B cell (primary cell): ENCODE data around the gene SPOCD1. TPM values are rescaled to one million over a fixed set of nuclear protein-coding genes. Genes with fewer than 3 reads are reported as not detected.
"Not testable (repeated sequence)": the region's sequence is repeated elsewhere in the genome, so short reads cannot be mapped to it uniquely, and the experiment has no call there.

Experiments used
- ATAC-seq: fragments of 200-7000 bp; cut with Tn5 transposase; one replicate; pipeline ENCODE4 v1.10.0; 2021; ENCODE audit warnings: low read depth, mild to moderate bottlenecking, moderate number of reproducible peaks, moderate library complexity
- CTCF ChIA-PET: fragments of 350-600 bp; sonication (Branson Sonifier 250); formaldehyde crosslinking; loops from one replicate; lab custom pipeline; 2021; ENCODE audit warnings: antibody characterized with exemption, inconsistent platforms; lab: Charles Lee
- POLR2A ChIA-PET: fragments of 350-600 bp; sonication (Branson Sonifier 250); formaldehyde crosslinking; loops from one replicate; lab custom pipeline; 2021; ENCODE audit warnings: antibody characterized with exemption; lab: Charles Lee
- DNase-seq: peaks from one replicate; pipeline ENCODE4 v3.0.0; 2013
- H2AFZ ChIP-seq: 2 replicates; pipeline ENCODE4 v1.6.1; 2012; ENCODE audit warnings: mild to moderate bottlenecking, low read depth, low read length; ENCODE audit not compliant: insufficient read depth, poor library complexity, severe bottlenecking
- H3K27ac ChIP-seq, 2 donors: 1 replicate in 1 of 2; 2 replicates in 1 of 2; pipeline ENCODE4 v1.5.1; 2012 to 2013; ENCODE audit warnings: low read length in 2 of 2, mild to moderate bottlenecking in 2 of 2, moderate library complexity in 1 of 2
- H3K27me3 ChIP-seq, 4 experiments: fragments of 200-600 bp in 1 of 4; sonication (generic) in 1 of 4; replicated peaks in 1 of 4; 1 replicate in 2 of 4; 2 replicates in 2 of 4; pipeline versions ENCODE4 v1.6.1 to v1.7.0; 2013 to 2016; ENCODE audit warnings: low read length in 3 of 4, mild to moderate bottlenecking in 2 of 4, mixed read lengths in 1 of 4, moderate library complexity in 1 of 4; ENCODE audit not compliant: insufficient read depth in 4 of 4, control insufficient read depth in 3 of 4; ENCODE audit errors: control extremely low read depth in 1 of 4
- H3K36me3 ChIP-seq, 2 experiments: replicated peaks in 1 of 2; 1 replicate in 1 of 2; 2 replicates in 1 of 2; pipeline versions ENCODE4 v1.6.1 to v1.7.1; 2013; ENCODE audit warnings: low read length in 1 of 2; ENCODE audit not compliant: insufficient read depth in 2 of 2, control insufficient read depth in 1 of 2; ENCODE audit errors: control extremely low read depth in 1 of 2, extremely low read depth in 1 of 2
- H3K4me1 ChIP-seq, 2 donors: fragments of 200-600 bp in 1 of 2; sonication (generic) in 1 of 2; 1 replicate in 1 of 2; 2 replicates in 1 of 2; pipeline versions ENCODE4 v1.5.1 to v1.6.1; 2013 to 2017; ENCODE audit warnings: low read length in 2 of 2; ENCODE audit not compliant: control insufficient read depth in 2 of 2, insufficient read depth in 2 of 2
- H3K4me2 ChIP-seq: replicated peaks from 2 replicates; pipeline ENCODE3; 2012; ENCODE audit warnings: mild to moderate bottlenecking, low read depth, low read length; ENCODE audit not compliant: poor library complexity, severe bottlenecking
- H3K4me3 ChIP-seq, 5 experiments: fragments of 200-600 bp in 1 of 5; sonication (generic) in 1 of 5; 1 replicate in 3 of 5; 2 replicates in 2 of 5; pipeline versions ENCODE4 v1.5.1 to v1.7.0; 2011 to 2016; ENCODE audit warnings: low read length in 4 of 5, mild to moderate bottlenecking in 4 of 5, low read depth in 2 of 5, control low read depth in 1 of 5, moderate library complexity in 1 of 5; ENCODE audit not compliant: insufficient read depth in 1 of 5; ENCODE audit errors: control extremely low read depth in 1 of 5, extremely low read depth in 1 of 5
- H3K79me2 ChIP-seq: fragments of 200-600 bp; sonication (generic); one replicate; pipeline ENCODE4 v1.6.0; 2016; ENCODE audit warnings: low read length; ENCODE audit not compliant: control insufficient read depth, insufficient read depth
- H3K9ac ChIP-seq: fragments of 200-600 bp; sonication (generic); 2 replicates; pipeline ENCODE4 v1.6.1; 2017; ENCODE audit warnings: mild to moderate bottlenecking, low read length, moderate library complexity
- H3K9me3 ChIP-seq, 3 donors: one replicate each; pipeline versions ENCODE4 v1.6.1 to v1.7.1; 2013; ENCODE audit warnings: low read length in 2 of 3; ENCODE audit not compliant: control insufficient read depth in 2 of 3, insufficient read depth in 1 of 3; ENCODE audit errors: control extremely low read depth in 1 of 3
- H4K20me1 ChIP-seq: 2 replicates; pipeline ENCODE4 v1.6.0; 2012; ENCODE audit warnings: mild to moderate bottlenecking, low read length; ENCODE audit not compliant: insufficient read depth, control insufficient read depth, poor library complexity, severe bottlenecking
- H3K27ac Mint-ChIP-seq: one replicate; pipeline ENCODE4 v1.8.0; 2021; ENCODE audit warnings: mixed read lengths
- H3K27me3 Mint-ChIP-seq: one replicate; pipeline ENCODE4 v1.8.0; 2021; ENCODE audit warnings: mixed read lengths
- H3K4me1 Mint-ChIP-seq: one replicate; pipeline ENCODE4 v1.8.0; 2021; ENCODE audit warnings: mixed read lengths
- H3K4me3 Mint-ChIP-seq: one replicate; pipeline ENCODE4 v1.8.0; 2021; ENCODE audit warnings: mixed read lengths
- H3K9me3 Mint-ChIP-seq: one replicate; pipeline ENCODE4 v1.8.0; 2022; ENCODE audit warnings: mixed read lengths; ENCODE audit not compliant: insufficient read depth
- CTCF ChIP-seq: fragments of 200-600 bp; IDR thresholded peaks from one replicate; pipeline ENCODE4 v1.8.0; 2022; ENCODE audit warnings: antibody characterized with exemption, mild to moderate bottlenecking
- WGBS: methylation state at CpG from one replicate; pipeline ENCODE4 v1.1.5; 2013; ENCODE audit warnings: missing lambda C conversion rate; ENCODE audit not compliant: insufficient coverage; 5-methylcytosine and 5-hydroxymethylcytosine counted together
- intact Hi-C: fragments of 100-400 bp; cut with micrococcal nuclease; formaldehyde crosslinking; loops from one replicate; pipeline ENCODE4 v1.10.0; 2022
- polyA plus RNA-seq: library from polyadenylated mRNA; depleted of rRNA; stranded (reverse); fragments of >200 nt; gene quantifications from 2 replicates; pipeline ENCODE4 v1.2.3, GENCODE V29; 2012
- total RNA-seq, 2 donors: library from RNA; stranded (reverse); fragments of 120-200 nt in 1 of 2; gene quantifications; 1 replicate in 1 of 2; 2 replicates in 1 of 2; pipeline versions ENCODE4 v1.2.3 to v1.2.4, GENCODE V29; 2013 to 2022

Gene SPOCD1
- total and polyA plus RNA-seq, 2 donors (not counting 1 experiment from before 2014, with no cell fraction given) = not detected

DNA sequence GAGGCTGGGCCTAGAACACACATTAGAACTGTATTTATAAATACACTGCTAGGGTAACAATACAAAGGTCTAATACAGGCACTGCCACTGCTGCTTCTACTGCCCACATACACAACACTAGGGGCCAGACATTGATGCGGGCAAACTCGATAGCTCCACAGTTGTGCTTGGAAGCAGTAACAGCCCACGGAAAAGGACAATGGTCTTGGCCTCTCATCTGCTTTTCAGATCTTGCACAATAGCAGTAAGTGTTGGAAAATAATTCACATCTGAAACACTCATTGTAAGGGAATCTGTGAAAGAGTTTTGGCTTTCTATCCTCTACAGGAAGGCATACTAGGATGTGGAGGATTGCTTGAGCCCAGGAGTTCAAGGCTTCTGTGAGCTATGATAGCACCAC is 6.9 kb upstream of the SPOCD1 start:
- Histone ChIP-seq H3K4me3 (no peak overlapping the region), H4K20me1 (no peaks in the 10 kb centered on the region), H3K9ac (no peak overlapping the region), H2AFZ (no peak overlapping the region), H3K27ac (no peak overlapping the region), H3K36me3 (no peaks in the 10 kb centered on the region), H3K79me2 (no peaks in the 10 kb centered on the region), H3K9me3 (peaks cover 0 to 4% (median 0%) of the 10 kb centered on the region in 3 donors), H3K4me2 (no peak overlapping the region), H3K4me1 (peaks cover 16 to 17% of the 10 kb centered on the region in 2 donors), H3K27me3 (no peaks in the 10 kb centered on the region)
- Mint-ChIP-seq H3K4me1 (peaks cover 18% of the 10 kb centered on the region), H3K4me3 (no peak overlapping the region), H3K27ac (no peak overlapping the region), H3K9me3 (no peaks in the 10 kb centered on the region), H3K27me3 (no peaks in the 10 kb centered on the region)
- ChIA-PET CTCF (interaction anchor here (0.7 to 2.6 kb wide), 5 partner anchors 9 to 141 kb away, joined by 3 to 7 read pairs (median 3); no protein-coding TSS in a partner anchor), POLR2A (no interaction called here)
- 100% methylated on average over 2 of the region's 3 CpGs for WGBS
- DNase-seq (no peak), ATAC-seq (no peak)
- intact Hi-C loops = loop anchor here (10.0 kb wide), 1 partner anchor 62 kb away; no protein-coding TSS in a partner anchor
- no peak for TF ChIP-seq CTCF

DNA sequence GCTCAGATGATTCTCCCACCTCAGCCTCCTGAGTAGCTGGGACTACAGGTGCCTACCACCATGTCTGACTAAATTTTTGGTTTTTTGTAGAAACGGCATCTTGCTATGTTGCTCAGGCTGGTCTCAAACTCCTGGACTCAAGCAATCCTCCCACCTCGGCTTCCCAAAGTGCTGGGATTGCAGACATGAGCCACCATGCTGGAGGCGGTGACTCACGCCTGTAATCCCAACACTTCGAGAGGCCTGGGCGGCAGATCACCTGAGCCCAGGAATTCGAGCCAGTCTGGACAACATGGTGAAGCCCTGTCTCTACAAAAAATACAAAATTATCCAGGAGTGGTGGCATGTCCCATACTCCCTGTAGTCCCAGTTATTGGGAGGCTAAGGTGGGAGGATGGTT is 4.4 kb upstream of the SPOCD1 start:
- H2AFZ ChIP-seq, POLR2A ChIA-PET, H3K36me3 ChIP-seq, ATAC-seq, H3K4me3 ChIP-seq, H3K4me3 Mint-ChIP-seq, H3K79me2 ChIP-seq, DNase-seq, H3K27ac ChIP-seq, H3K9me3 Mint-ChIP-seq, H3K9ac ChIP-seq, CTCF ChIA-PET, H3K4me2 ChIP-seq, H3K27me3 ChIP-seq, H4K20me1 ChIP-seq, H3K9me3 ChIP-seq, H3K27ac Mint-ChIP-seq, H3K27me3 Mint-ChIP-seq: not testable (repeated sequence)
- intact Hi-C loops = loop anchor here (10.0 kb wide), 1 partner anchor 65 kb away; no protein-coding TSS in a partner anchor
- WGBS = 97% methylated on average over 7 of the region's 7 CpGs
- peaks cover 24% of the 10 kb centered on the region for H3K4me1 Mint-ChIP-seq
- H3K4me1 ChIP-seq = peaks cover 10 to 18% of the 10 kb centered on the region in 2 donors
